ENCODE measurements around the gene BIN2.
"Not testable (repeated sequence)": the region's sequence is repeated elsewhere in the genome, so short reads cannot be mapped to it uniquely, and the experiment has no call there.

The BIN2 gene

GRCh38 chr12:51307655-51308593 lies 16.1 kb downstream of the BIN2 start:
- no peak for DNase-seq

GRCh38 chr12:51306507-51306906 lies 17.5 kb downstream of the BIN2 start:
- no peak for DNase-seq

GRCh38 chr12:51300768-51301167 lies 23.2 kb downstream of the BIN2 start:
- not testable (repeated sequence) for DNase-seq

DNA sequence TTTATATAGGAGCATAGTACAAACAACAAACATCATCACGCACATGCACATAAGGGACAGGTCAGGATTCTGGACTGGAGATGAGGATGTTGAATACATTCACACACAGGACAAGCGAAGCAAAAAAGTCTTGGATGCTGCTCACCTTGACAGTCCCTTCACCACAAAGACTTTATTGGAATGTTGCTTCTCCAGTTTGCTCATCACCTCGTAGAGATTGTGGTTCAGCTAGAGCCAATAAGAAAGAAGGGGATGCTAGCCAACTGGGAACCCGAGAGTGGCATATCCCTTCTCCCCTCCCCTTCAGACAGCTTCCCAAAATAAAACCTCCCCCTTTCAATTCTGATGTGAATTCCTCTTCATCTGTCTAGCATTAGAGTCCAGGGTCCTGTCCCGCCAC lies 28.3 kb downstream of the BIN2 start:
- DNase-seq, result no peak

- not testable (repeated sequence) for DNase-seq
Measured at GRCh38 chr12:51294097-51294496, 29.9 kb downstream of the BIN2 start.

DNA sequence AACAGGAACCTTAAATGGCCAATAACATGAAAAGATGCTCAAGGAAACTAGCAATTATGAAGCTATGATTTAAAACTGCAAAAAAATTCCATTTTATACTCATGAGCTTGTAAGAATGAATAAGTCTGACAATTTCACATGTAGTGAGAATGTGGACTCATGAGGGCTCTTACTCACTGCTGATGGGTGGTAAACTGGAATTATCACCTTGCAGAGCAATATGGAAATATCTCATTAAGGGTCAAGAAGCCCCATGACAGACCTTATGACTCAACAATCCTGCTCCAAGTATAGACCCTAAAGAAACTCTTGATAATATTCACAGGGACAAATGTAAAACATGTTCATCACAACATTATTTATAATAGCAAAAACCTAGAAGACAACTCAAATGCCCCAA lies 30.3 kb downstream of the BIN2 start:
- no peak for DNase-seq

GRCh38 chr12:51291603-51292513 lies 32.1 kb downstream of the BIN2 start:
- DNase-seq, result peak in 1 of 2 donors; percentile 51

- no peak for DNase-seq
Measured at GRCh38 chr12:51285843-51286242, 38.1 kb downstream of the BIN2 start.

DNA sequence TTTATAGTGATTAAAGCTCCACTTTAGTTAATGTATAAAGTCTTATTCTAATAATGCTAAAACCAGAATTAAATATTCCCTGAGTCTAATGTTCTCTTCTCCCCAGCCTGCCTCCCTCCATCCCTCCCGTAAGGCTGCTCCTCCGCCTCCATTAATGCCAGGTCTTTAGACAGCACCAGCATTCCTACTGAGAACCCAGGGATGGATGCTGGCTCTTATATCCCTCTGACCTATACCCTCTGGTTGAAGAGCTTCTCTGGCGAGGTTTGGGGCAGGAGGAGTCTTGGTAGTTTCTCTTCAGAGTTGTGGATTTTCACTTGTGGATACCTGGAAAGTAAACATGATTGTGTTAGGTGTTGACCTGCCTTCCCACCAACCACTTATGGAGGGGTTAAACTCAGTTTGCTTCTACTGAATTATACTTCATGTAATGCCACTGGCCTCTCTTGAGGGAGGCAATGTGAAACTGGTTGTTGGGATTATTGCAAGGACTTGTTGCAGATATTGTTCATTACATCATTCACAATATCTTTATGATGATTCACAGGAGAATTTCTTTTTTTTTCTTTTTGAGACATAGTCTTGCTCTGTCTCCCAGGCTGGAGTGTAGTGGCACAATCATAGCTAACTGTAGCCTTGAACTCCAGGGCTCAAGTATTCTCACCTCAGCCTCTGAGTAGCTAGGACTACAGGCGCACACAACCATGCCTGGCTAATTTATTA lies 42.6 kb downstream of the BIN2 start:
- DNase-seq, result no peak

- DNase-seq, result no peak
Measured at GRCh38 chr12:51275088-51275487, 48.9 kb downstream of the BIN2 start.

DNA sequence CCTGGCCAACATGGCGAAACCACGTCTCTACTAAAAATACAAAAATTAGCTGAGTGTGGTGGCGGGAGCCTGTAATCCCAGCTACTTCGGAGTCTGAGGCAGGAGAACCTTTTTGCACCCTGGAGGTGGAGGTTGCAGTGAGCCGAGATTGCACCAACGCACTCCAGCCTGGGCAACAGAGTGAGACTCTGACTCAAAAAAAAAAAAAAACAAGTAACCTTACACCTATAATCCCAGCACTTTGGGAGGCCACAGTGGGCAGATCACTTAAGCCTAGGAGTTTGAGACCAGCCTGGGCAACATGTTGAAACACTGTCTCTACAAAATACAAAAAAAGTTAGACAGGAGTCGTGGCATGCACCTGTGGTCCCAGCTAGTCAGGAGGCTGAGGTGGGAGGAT lies 51.2 kb downstream of the BIN2 start:
- DNase-seq, result not testable (repeated sequence)

GRCh38 chr12:51270951-51271518 lies 52.9 kb downstream of the BIN2 start:
- DNase-seq, result no peak

- DNase-seq, result peak; percentile 49 to 54
Measured at GRCh38 chr12:51270067-51270950, 53.7 kb downstream of the BIN2 start, which contains the start of gene SMAGP. Gene SMAGP (minus strand): TSS chr12:51270415. CDS start chr12:51269278, 1,137 bp downstream.

- peak; percentile 56 to 68 for DNase-seq
Measured at GRCh38 chr12:51269174-51270066, 54.6 kb downstream of the BIN2 start.

GRCh38 chr12:51265024-51265423 lies 59.0 kb downstream of the BIN2 start:
- DNase-seq, result peak in 1 of 2 donors; percentile 47

GRCh38 chr12:51264297-51264696 lies 59.7 kb downstream of the BIN2 start:
- no peak for DNase-seq

DNA sequence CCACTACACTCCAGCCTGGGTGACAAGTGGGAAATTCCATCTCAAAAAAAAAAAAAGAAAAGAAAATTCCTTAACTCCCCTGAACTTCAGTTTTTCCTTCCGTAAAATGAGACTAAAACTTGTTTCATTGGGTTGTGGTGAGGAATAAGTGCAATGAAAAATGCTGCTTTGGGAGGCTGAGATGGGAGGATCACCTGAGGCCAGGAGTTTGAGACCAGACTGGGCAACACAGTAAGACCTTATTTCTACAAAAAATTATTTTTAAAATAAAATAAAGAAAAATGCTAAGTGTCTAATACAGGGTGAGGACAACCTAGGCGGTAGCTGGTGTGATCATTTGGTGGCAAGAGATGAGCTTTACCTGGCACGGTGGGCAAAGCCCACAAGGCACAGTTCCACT lies 60.6 kb downstream of the BIN2 start:
- DNase-seq, result no peak

GRCh38 chr12:51262758-51263177 lies 61.2 kb downstream of the BIN2 start:
- DNase-seq, result peak; percentile 38 to 45

DNA sequence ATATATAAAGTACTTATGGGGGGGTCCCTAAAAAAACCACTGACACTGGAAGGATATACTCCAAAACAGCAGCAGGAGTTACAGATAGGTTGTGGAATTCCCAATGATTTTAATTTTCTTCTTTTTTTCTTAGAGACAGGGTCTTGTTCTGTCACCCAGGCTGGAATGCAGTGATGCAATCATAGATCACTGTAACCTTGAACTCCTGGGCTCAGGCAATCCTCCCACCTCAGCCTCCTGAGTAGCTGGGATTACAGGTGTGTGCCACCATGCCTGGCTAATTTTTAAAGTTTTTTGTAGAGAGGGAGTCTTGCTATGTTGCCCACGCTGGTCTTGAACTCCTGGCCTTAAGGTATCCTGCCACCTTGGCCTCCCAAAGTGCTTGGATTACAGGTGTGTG lies 64.4 kb downstream of the BIN2 start:
- not testable (repeated sequence) for DNase-seq

DNA sequence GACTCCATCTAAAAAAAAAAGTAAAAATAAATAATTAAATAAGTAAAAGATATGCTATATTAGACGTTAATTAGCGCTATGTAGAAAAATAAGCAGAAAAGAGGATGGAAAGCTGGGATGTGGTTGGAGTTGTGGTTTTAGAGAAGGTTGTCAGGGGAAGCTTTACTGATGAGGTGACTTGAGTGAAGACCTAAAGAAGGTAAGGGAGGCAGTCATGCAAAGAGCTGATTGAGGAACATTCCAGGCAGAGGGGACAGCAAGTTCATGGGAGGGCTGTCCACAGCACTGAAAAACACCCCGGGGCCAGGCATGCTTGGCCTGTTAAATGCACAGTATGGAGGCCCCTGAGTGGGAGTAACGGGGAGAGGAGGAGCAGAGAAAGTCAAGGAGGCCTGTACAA lies 69.4 kb downstream of the BIN2 start:
- no peak for DNase-seq

All from CD4-positive, alpha-beta T cell treated with Interleukin-1 beta for 1 hour (primary cell).